Measurements from ENCODE around the gene ELFN1.

The ELFN1 gene

GRCh38 chr7:1769286-1770200, 99.5 kb downstream of the ELFN1 start:
- no peak for TF ChIP-seq SIN3A (IDR thresholded peaks at IDR 0.05; ENCODE audit: borderline replicate concordance, insufficient read depth, low read length)
- TF ChIP-seq, protein P1, sequence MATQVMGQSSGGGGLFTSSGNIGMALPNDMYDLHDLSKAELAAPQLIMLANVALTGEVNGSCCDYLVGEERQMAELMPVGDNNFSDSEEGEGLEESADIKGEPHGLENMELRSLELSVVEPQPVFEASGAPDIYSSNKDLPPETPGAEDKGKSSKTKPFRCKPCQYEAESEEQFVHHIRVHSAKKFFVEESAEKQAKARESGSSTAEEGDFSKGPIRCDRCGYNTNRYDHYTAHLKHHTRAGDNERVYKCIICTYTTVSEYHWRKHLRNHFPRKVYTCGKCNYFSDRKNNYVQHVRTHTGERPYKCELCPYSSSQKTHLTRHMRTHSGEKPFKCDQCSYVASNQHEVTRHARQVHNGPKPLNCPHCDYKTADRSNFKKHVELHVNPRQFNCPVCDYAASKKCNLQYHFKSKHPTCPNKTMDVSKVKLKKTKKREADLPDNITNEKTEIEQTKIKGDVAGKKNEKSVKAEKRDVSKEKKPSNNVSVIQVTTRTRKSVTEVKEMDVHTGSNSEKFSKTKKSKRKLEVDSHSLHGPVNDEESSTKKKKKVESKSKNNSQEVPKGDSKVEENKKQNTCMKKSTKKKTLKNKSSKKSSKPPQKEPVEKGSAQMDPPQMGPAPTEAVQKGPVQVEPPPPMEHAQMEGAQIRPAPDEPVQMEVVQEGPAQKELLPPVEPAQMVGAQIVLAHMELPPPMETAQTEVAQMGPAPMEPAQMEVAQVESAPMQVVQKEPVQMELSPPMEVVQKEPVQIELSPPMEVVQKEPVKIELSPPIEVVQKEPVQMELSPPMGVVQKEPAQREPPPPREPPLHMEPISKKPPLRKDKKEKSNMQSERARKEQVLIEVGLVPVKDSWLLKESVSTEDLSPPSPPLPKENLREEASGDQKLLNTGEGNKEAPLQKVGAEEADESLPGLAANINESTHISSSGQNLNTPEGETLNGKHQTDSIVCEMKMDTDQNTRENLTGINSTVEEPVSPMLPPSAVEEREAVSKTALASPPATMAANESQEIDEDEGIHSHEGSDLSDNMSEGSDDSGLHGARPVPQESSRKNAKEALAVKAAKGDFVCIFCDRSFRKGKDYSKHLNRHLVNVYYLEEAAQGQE (IDR thresholded peaks at IDR 0.05; ENCODE audit: insufficient read depth in 1 of 2, low read depth in 2 of 2, low read length in 2 of 2): no peak
- no peak for TF ChIP-seq FOXP2 (optimal IDR thresholded peaks at IDR 0.05; ENCODE audit: borderline replicate concordance, extremely low read depth, extremely low read length, insufficient read depth)
- no peak for TF ChIP-seq TAF1 (IDR thresholded peaks at IDR 0.05; ENCODE audit: borderline replicate concordance, insufficient read depth, low read length)
- no peak for TF ChIP-seq POLR2AphosphoS5 (IDR thresholded peaks at IDR 0.05; ENCODE audit: low read depth, low read length)

DNA sequence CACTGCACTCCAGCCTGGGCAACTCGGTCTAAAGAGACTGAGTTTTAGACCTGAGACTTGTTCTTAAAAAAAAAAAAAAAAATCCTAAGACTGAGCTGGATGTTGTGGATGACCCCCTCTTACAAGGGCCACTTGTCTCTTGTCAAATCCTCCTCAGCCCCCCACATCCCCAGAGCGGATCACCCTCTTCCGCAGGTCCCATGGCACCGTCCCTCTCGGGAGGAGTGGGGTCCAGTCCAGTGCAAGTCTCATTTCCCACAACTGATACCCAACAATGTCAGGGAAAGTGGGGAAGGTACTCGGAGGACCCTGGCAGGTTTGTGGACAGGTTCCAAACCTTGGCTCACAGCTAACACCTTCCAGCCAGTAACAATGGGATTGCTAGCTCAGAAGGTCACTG, 100.3 kb downstream of the ELFN1 start:
- TF ChIP-seq FOXP2 (optimal IDR thresholded peaks at IDR 0.05; ENCODE audit: borderline replicate concordance, extremely low read depth, extremely low read length, insufficient read depth) (no peak), TAF1 (IDR thresholded peaks at IDR 0.05; ENCODE audit: borderline replicate concordance, insufficient read depth, low read length) (no peak), POLR2AphosphoS5 (IDR thresholded peaks at IDR 0.05; ENCODE audit: low read depth, low read length) (no peak), SIN3A (IDR thresholded peaks at IDR 0.05; ENCODE audit: borderline replicate concordance, insufficient read depth, low read length) (no peak)
- TF ChIP-seq, protein P1 (IDR thresholded peaks at IDR 0.05; ENCODE audit: insufficient read depth in 1 of 2, low read depth in 2 of 2, low read length in 2 of 2): no peak

- TF ChIP-seq POLR2AphosphoS5 (IDR thresholded peaks at IDR 0.05; ENCODE audit: low read depth, low read length): no peak
- TF ChIP-seq FOXP2 (optimal IDR thresholded peaks at IDR 0.05; ENCODE audit: borderline replicate concordance, extremely low read depth, extremely low read length, insufficient read depth): no peak
- TF ChIP-seq, protein P1 (IDR thresholded peaks at IDR 0.05; ENCODE audit: insufficient read depth in 1 of 2, low read depth in 2 of 2, low read length in 2 of 2): no peak
- TF ChIP-seq TAF1 (IDR thresholded peaks at IDR 0.05; ENCODE audit: borderline replicate concordance, insufficient read depth, low read length): no peak
- TF ChIP-seq SIN3A (IDR thresholded peaks at IDR 0.05; ENCODE audit: borderline replicate concordance, insufficient read depth, low read length): no peak
Observed at GRCh38 chr7:1775389-1775788, 105.3 kb downstream of the ELFN1 start.

DNA sequence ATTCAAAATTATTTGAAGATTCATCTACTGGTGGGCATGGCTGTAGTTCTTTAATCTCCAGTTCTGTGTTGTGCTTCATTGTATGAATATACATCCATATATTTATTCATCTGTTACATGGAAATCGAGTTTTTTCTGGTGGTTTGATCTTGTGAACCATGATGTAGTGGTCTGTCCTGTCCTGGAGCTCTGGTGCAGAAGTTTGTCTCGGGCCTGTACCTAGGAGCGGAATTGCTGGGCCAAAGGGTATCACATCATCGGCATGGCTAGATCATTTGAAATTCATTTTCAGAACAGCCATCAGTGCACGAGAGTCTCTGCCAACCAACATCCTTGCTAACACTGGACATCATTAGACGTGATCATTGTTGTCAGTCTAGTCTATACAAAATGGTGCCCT, 107.0 kb downstream of the ELFN1 start:
- TF ChIP-seq FOXP2 (optimal IDR thresholded peaks at IDR 0.05; ENCODE audit: borderline replicate concordance, extremely low read depth, extremely low read length, insufficient read depth) (no peak), SIN3A (IDR thresholded peaks at IDR 0.05; ENCODE audit: borderline replicate concordance, insufficient read depth, low read length) (no peak), POLR2AphosphoS5 (IDR thresholded peaks at IDR 0.05; ENCODE audit: low read depth, low read length) (no peak), TAF1 (IDR thresholded peaks at IDR 0.05; ENCODE audit: borderline replicate concordance, insufficient read depth, low read length) (no peak)
- TF ChIP-seq, protein P1 (IDR thresholded peaks at IDR 0.05; ENCODE audit: insufficient read depth in 1 of 2, low read depth in 2 of 2, low read length in 2 of 2): no peak
